AG09319 (cell line): ENCODE results near the gene FBXL17.
A peak's percentile ranks its signal among the peaks of the same experiment; 100 is the strongest.

ENCODE experiments used
- DNase-seq: peaks from one replicate; pipeline ENCODE4 v3.0.0-alpha.2; 2010; ENCODE audit warnings: low read depth; ENCODE audit errors: extremely low read depth
- CTCF ChIP-seq: IDR thresholded peaks from 2 replicates; pipeline ENCODE4 v1.5.1; 2011; ENCODE audit warnings: low read depth, mild to moderate bottlenecking, inconsistent platforms, low read length, moderate library complexity

The FBXL17 gene

GRCh38 chr5:107977550-107978071, 404.3 kb downstream of the FBXL17 start:
- no peak for TF ChIP-seq CTCF
- no peak for DNase-seq

- TF ChIP-seq CTCF: no peak
- DNase-seq: no peak
Observed at GRCh38 chr5:107975568-107975967, 406.3 kb downstream of the FBXL17 start.

- no peak for TF ChIP-seq CTCF
- DNase-seq: no peak
Observed at GRCh38 chr5:107971846-107972245, 410.1 kb downstream of the FBXL17 start.

- DNase-seq: no peak
- TF ChIP-seq CTCF: no peak
Observed at GRCh38 chr5:107969847-107970246, 412.1 kb downstream of the FBXL17 start.

- no peak for DNase-seq
- TF ChIP-seq CTCF: no peak
Observed at GRCh38 chr5:107968998-107969397, 412.9 kb downstream of the FBXL17 start.

- peak; percentile 23 for DNase-seq
- TF ChIP-seq CTCF: no peak
Observed at GRCh38 chr5:107968406-107968843, 413.5 kb downstream of the FBXL17 start.

GRCh38 chr5:107966201-107966600, 415.7 kb downstream of the FBXL17 start:
- no peak for TF ChIP-seq CTCF

More at GRCh38 chr5:107966201-107966600, 415.7 kb downstream of the FBXL17 start:
- DNase-seq: no peak
